ENCODE results near the gene ODF2. TPM values are rescaled to one million over a fixed set of nuclear protein-coding genes. Genes with fewer than 3 reads are reported as not detected.

ODF2 gene
- total and polyA plus RNA-seq, 9 donors = 9.7 to 26.5 (median 20.3) TPM

DNA sequence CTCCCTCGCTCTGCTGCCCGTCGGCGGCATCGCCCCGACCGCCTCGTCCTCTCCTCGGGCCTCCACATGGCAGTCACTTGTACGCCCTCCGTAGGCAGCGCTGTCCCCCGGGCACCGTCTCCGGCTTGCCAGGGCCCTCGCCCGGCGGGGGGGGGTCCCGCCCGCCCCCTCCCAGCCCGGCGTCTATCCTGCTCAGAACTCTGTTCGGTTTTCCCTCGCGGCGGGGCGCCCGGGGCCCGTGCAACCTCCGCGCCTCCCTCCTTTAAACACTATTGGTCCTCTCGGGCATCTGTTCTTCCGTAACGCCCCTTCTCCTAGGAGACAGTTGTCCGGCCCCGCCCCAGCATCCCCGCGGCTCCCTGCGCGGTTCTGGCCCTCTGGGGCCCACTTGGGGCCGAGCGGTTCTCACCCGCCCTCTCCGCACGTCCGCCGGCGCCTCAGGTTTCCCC, 831 bp downstream of the ODF2 start:
- WGBS, 3 donors = 0 to 1% (median 0%) methylated on average over 34 to 48 of the region's 48 CpGs
- Histone ChIP-seq H3K9me3 (no peaks in the 10 kb centered on the region), H3K36me3 (no peaks in the 10 kb centered on the region), H3K27ac (peak overlapping the region in 1 of 2 donors; percentile 73), H3K27me3 (no peaks in the 10 kb centered on the region), H3K4me1 (ENCODE audit: insufficient read depth) (peaks cover 2% of the 10 kb centered on the region), H3K4me3 (peak overlapping the region; percentile 56)
- no peak for TF ChIP-seq POLR2A (IDR thresholded peaks at IDR 0.05)
- TF ChIP-seq, protein P1, sequence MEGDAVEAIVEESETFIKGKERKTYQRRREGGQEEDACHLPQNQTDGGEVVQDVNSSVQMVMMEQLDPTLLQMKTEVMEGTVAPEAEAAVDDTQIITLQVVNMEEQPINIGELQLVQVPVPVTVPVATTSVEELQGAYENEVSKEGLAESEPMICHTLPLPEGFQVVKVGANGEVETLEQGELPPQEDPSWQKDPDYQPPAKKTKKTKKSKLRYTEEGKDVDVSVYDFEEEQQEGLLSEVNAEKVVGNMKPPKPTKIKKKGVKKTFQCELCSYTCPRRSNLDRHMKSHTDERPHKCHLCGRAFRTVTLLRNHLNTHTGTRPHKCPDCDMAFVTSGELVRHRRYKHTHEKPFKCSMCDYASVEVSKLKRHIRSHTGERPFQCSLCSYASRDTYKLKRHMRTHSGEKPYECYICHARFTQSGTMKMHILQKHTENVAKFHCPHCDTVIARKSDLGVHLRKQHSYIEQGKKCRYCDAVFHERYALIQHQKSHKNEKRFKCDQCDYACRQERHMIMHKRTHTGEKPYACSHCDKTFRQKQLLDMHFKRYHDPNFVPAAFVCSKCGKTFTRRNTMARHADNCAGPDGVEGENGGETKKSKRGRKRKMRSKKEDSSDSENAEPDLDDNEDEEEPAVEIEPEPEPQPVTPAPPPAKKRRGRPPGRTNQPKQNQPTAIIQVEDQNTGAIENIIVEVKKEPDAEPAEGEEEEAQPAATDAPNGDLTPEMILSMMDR (IDR thresholded peaks at IDR 0.05) = no peak
- TF ChIP-seq EP300 (IDR thresholded peaks at IDR 0.05) = no peak
- intact Hi-C loops (cut with DNase I) = loop anchor here in 1 of 4 donors (5.0 kb wide), 1 partner anchor 46 kb away; the partner anchor contains the start of gene GLE1
- DNase-seq = peak; percentile 58 to 78 (median 69)

- peak overlapping the region; percentile 56 for H3K4me3 ChIP-seq
- no peaks in the 10 kb centered on the region for H3K27me3 ChIP-seq
- intact Hi-C loops (cut with DNase I) = loop anchor here in 1 of 4 donors (5.0 kb wide), 1 partner anchor 45 kb away; the partner anchor contains the start of gene GLE1
- H3K9me3 ChIP-seq = no peaks in the 10 kb centered on the region
- 29 to 35% (median 34%) methylated on average over 14 of the region's 14 CpGs for WGBS, 3 donors
- no peak overlapping the region for H3K27ac ChIP-seq
- no peak for TF ChIP-seq POLR2A (IDR thresholded peaks at IDR 0.05)
- TF ChIP-seq EP300 (IDR thresholded peaks at IDR 0.05) = no peak
- TF ChIP-seq, protein P1 (IDR thresholded peaks at IDR 0.05) = no peak
- no peaks in the 10 kb centered on the region for H3K36me3 ChIP-seq
- DNase-seq = peak in 2 of 5 donors; percentile 29 to 33
- peaks cover 2% of the 10 kb centered on the region for H3K4me1 ChIP-seq (ENCODE audit: insufficient read depth)
Observed at GRCh38 chr9:128457207-128457606, 1.4 kb downstream of the ODF2 start.

DNA sequence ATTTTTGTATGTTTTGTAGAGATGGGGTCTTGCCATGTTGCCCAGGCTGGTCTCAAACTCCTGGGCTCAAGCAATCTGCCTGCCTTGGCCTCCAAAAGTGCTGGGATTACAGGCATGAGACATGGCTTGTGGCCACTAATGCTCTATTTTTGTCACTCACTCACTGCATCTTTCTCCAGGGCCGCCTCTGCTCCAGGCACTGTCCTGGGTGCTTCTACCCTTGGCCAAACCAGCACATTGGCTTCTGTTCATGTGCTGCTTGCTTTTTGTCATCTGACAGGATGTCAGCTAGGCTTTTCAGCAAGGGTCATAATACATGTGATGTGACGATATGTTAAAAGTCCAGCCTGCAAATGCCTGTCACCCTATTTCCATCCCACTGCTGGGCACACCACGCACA, 3.2 kb downstream of the ODF2 start:
- DNase-seq = no peak
- Histone ChIP-seq H3K4me1 (ENCODE audit: insufficient read depth) (peaks cover 2% of the 10 kb centered on the region), H3K27ac (no peak overlapping the region), H3K36me3 (no peaks in the 10 kb centered on the region), H3K27me3 (no peaks in the 10 kb centered on the region), H3K9me3 (no peaks in the 10 kb centered on the region), H3K4me3 (no peak overlapping the region)
- intact Hi-C loops (cut with DNase I) = loop anchor here in 1 of 4 donors (5.0 kb wide), 1 partner anchor 43 kb away; the partner anchor contains the start of gene GLE1
- 90 to 93% (median 91%) methylated on average over 3 of the region's 3 CpGs for WGBS, 3 donors
- TF ChIP-seq POLR2A (IDR thresholded peaks at IDR 0.05) (no peak), EP300 (IDR thresholded peaks at IDR 0.05) (no peak)
- TF ChIP-seq, protein P1 (IDR thresholded peaks at IDR 0.05) = no peak

GRCh38 chr9:128469070-128469469, 13.3 kb downstream of the ODF2 start:
- no peaks in the 10 kb centered on the region for H3K36me3 ChIP-seq
- no peak overlapping the region for H3K27ac ChIP-seq
- H3K27me3 ChIP-seq = no peaks in the 10 kb centered on the region
- H3K4me3 ChIP-seq = no peak overlapping the region
- WGBS, 3 donors = 85 to 92% (median 91%) methylated on average over 7 of the region's 7 CpGs
- TF ChIP-seq EP300 (IDR thresholded peaks at IDR 0.05) (no peak), POLR2A (IDR thresholded peaks at IDR 0.05) (no peak)
- TF ChIP-seq, protein P1 (IDR thresholded peaks at IDR 0.05) = no peak
- H3K4me1 ChIP-seq (ENCODE audit: insufficient read depth) = no peaks in the 10 kb centered on the region
- DNase-seq = no peak
- intact Hi-C loops (cut with DNase I) = no loop called here
- no peaks in the 10 kb centered on the region for H3K9me3 ChIP-seq

Data from ovary (tissue), 9 donors.